GM12873 (cell line): ENCODE results near the gene CDC20B.

Source experiments
- CTCF ChIP-seq: IDR thresholded peaks from 2 replicates; pipeline ENCODE4 v1.5.1; 2012; ENCODE audit warnings: low read depth, mild to moderate bottlenecking, moderate library complexity, low read length, control low read depth; ENCODE audit not compliant: insufficient read depth; ENCODE audit errors: missing control alignments

Gene CDC20B

GRCh38 chr5:55143624-55144023, 29.4 kb downstream of the CDC20B start:
- no peak for TF ChIP-seq CTCF

GRCh38 chr5:55141945-55142690, 30.9 kb downstream of the CDC20B start:
- TF ChIP-seq CTCF, result no peak

GRCh38 chr5:55140908-55141665, 31.9 kb downstream of the CDC20B start:
- TF ChIP-seq CTCF, result no peak

DNA sequence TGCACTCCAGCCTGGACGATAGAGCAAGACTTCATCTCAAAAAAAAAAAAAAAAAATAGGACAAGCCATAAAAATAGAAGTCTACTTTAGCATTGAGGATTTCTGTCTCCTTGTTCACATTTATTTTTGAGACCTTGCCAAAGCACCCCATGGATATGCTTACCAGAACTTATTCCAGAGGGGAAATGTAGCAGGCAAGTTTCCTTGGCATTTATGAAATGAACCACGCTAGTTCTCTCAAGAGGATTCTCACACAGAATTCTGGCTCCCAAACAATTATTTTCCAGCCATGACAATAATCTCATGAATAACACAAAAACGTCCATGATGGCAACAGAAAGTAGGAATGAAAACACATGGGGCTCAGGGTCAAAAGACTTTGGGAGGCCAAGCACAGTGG, 36.5 kb downstream of the CDC20B start:
- TF ChIP-seq CTCF, result no peak

DNA sequence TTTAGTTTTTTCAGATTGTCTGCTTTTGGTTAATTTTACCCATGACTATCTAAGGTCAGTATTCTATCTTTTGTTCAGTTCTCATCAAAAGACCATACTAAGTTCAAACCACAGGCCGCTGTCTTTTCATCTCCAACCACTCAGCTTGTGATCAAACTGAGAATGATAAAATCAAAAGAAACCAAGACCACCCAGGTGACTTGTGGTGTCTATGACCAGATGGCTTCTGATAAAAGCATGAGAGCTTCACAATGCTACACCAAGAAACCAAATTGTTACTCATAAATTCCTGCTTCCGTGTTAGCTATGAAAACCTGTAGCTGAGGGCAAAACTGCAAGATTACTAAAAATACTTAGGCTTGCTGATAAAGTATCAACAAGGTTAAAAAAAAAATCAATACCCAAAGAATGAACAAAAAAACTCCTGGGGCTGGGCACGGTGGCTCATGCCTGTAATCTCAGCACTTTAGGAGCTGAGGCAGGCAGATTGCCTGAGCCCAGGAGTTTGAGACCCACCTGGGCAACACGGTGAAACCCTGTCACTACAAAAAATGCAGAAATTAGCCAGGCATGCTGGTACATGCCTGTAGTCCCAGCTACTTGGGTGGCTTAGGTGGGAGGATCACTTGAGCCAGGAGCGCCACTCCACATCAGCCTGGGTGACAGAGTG, 38.8 kb downstream of the CDC20B start:
- no peak for TF ChIP-seq CTCF

DNA sequence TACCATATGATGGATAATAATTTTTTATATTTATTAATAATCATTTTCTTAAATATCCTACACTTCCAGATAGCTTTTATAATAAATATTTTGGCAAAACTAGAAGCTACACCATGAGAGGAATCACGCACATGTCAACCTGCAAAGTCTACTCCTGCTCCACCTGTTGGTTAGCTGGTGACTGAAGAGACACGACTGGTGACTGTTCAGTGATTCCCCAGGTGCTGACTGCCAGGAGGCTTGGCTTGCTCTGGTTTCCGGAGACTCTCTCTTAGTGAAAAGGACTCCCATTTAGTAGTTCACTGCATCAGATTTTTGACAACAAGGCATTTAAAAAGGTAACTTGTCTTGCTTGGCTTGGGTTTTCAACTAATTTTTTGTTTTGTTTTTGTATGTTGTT, 49.6 kb downstream of the CDC20B start:
- no peak for TF ChIP-seq CTCF

GRCh38 chr5:55114061-55114460, 58.9 kb downstream of the CDC20B start:
- no peak for TF ChIP-seq CTCF
